PC-3 (cell line): ENCODE results near the gene DLX6.

ENCODE experiments used
- CTCF ChIP-seq: fragments of 300-600 bp; sonication (generic); conservative IDR thresholded peaks from 2 replicates; pipeline ENCODE4 v1.5.1; 2017; ENCODE audit warnings: antibody characterized with exemption, low read depth, mild to moderate bottlenecking, low read length
- EZH2 ChIP-seq: fragments of 300-600 bp; sonication (generic); IDR thresholded peaks from one replicate; pipeline ENCODE4 v1.6.1; 2017; ENCODE audit warnings: antibody characterized with exemption, mild to moderate bottlenecking, low read length; ENCODE audit not compliant: unreplicated experiment
- EZH2phosphoT487 ChIP-seq: fragments of 300-600 bp; sonication (generic); IDR thresholded peaks from 2 replicates; pipeline ENCODE4 v1.6.1; 2018; ENCODE audit warnings: mild to moderate bottlenecking, antibody characterized with exemption, low read length, borderline replicate concordance

- TF ChIP-seq CTCF (no peak), EZH2 (no peak), EZH2phosphoT487 (no peak)
These were observed 15.5 kb upstream of the DLX6 start for GRCh38 chr7:96989859-96990317.
